Endothelial cell of hepatic sinusoid (primary cell): ENCODE data around the gene PSMG3.

Source experiments
- in situ Hi-C: cut with HindIII; loops from 2 replicates; pipeline ENCODE4 v1.10.0; 2017; ENCODE audit warnings: low sequenced_read_pairs

The PSMG3 gene

GRCh38 chr7:1597066-1597760 lies 27.4 kb upstream of the PSMG3 start:
- in situ Hi-C loops, result loop anchor here (5.0 to 25.0 kb wide), 4 partner anchors 40 to 378 kb away; no protein-coding TSS in a partner anchor

- in situ Hi-C loops, result loop anchor here (5.0 to 25.0 kb wide), 4 partner anchors 41 to 378 kb away; no protein-coding TSS in a partner anchor
These were observed 26.6 kb upstream of the PSMG3 start for GRCh38 chr7:1596181-1597043.

GRCh38 chr7:1595636-1596035 lies 25.8 kb upstream of the PSMG3 start:
- in situ Hi-C loops, result loop anchor here (5.0 to 25.0 kb wide), 4 partner anchors 42 to 379 kb away; no protein-coding TSS in a partner anchor

- in situ Hi-C loops, result loop anchor here (5.0 to 25.0 kb wide), 4 partner anchors 42 to 380 kb away; no protein-coding TSS in a partner anchor
These were observed 25.2 kb upstream of the PSMG3 start for GRCh38 chr7:1595027-1595426.

GRCh38 chr7:1593904-1594421 lies 24.1 kb upstream of the PSMG3 start:
- in situ Hi-C loops, result loop anchor here (10.0 to 25.0 kb wide), 2 partner anchors 293 to 381 kb away; no protein-coding TSS in a partner anchor

GRCh38 chr7:1593091-1593866 lies 23.4 kb upstream of the PSMG3 start:
- in situ Hi-C loops, result loop anchor here (10.0 to 25.0 kb wide), 2 partner anchors 294 to 382 kb away; no protein-coding TSS in a partner anchor

GRCh38 chr7:1592299-1592871 lies 22.6 kb upstream of the PSMG3 start:
- in situ Hi-C loops, result loop anchor here (10.0 to 25.0 kb wide), 2 partner anchors 295 to 382 kb away; no protein-coding TSS in a partner anchor

- in situ Hi-C loops, result loop anchor here (10.0 to 25.0 kb wide), 2 partner anchors 295 to 383 kb away; no protein-coding TSS in a partner anchor
These were observed 22.0 kb upstream of the PSMG3 start for GRCh38 chr7:1591876-1592275.

- in situ Hi-C loops, result loop anchor here (10.0 to 25.0 kb wide), 2 partner anchors 296 to 383 kb away; no protein-coding TSS in a partner anchor
These were observed 21.6 kb upstream of the PSMG3 start for GRCh38 chr7:1591396-1591795.

- in situ Hi-C loops, result loop anchor here (10.0 to 25.0 kb wide), 2 partner anchors 296 to 384 kb away; no protein-coding TSS in a partner anchor
These were observed 21.1 kb upstream of the PSMG3 start for GRCh38 chr7:1590887-1591286.

GRCh38 chr7:1590476-1590875 lies 20.6 kb upstream of the PSMG3 start:
- in situ Hi-C loops, result loop anchor here (10.0 to 25.0 kb wide), 2 partner anchors 297 to 384 kb away; no protein-coding TSS in a partner anchor

GRCh38 chr7:1588978-1589377 lies 19.1 kb upstream of the PSMG3 start:
- in situ Hi-C loops, result loop anchor here (25.0 kb wide), 1 partner anchor 298 kb away; no protein-coding TSS in a partner anchor

- in situ Hi-C loops, result loop anchor here (25.0 kb wide), 1 partner anchor 300 kb away; no protein-coding TSS in a partner anchor
These were observed 17.9 kb upstream of the PSMG3 start for GRCh38 chr7:1587738-1588137.

- in situ Hi-C loops, result loop anchor here (25.0 kb wide), 1 partner anchor 300 kb away; no protein-coding TSS in a partner anchor
These were observed 17.2 kb upstream of the PSMG3 start for GRCh38 chr7:1586827-1587705.

- in situ Hi-C loops, result loop anchor here (25.0 kb wide), 1 partner anchor 301 kb away; no protein-coding TSS in a partner anchor
These were observed 16.4 kb upstream of the PSMG3 start for GRCh38 chr7:1586126-1586826.

- in situ Hi-C loops, result loop anchor here (25.0 kb wide), 1 partner anchor 302 kb away; no protein-coding TSS in a partner anchor
These were observed 15.5 kb upstream of the PSMG3 start for GRCh38 chr7:1585142-1585981.

GRCh38 chr7:1584700-1585099 lies 14.9 kb upstream of the PSMG3 start:
- in situ Hi-C loops, result loop anchor here (25.0 kb wide), 1 partner anchor 303 kb away; no protein-coding TSS in a partner anchor
